Stimulated activated CD8-positive, alpha-beta memory T cell treated with anti-CD3 and anti-CD28 coated beads, Interleukin-4, amount 100 ng/mL, for 24 hours (primary cell): ENCODE measurements around the gene DLAT.
"Not testable (repeated sequence)": the region's sequence is repeated elsewhere in the genome, so short reads cannot be mapped to it uniquely, and the experiment has no call there.

Source experiments
- DNase-seq: peaks from one replicate; pipeline ENCODE4 v3.0.0-alpha.2; 2020; ENCODE audit warnings: low read depth

Gene DLAT

DNA sequence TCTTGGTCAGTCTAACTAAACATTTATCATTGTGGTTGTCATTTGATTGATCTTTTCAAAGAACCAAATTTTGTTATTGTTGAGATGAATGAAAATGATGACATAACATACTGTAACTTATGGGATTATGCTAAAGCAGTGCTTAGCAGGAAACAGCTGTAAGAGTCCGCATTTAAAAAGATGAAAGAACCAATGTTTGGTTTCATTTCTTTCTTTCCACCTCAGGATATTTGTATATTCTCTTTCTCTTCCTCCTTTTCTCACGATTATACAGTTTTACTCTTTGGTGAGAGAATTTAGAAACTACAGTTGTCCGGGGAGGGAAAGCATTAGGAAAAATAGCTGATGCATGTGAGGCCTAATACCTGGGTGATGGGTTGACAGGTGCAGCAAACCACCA, 25.5 kb downstream of the DLAT start:
- no peak for DNase-seq

DNA sequence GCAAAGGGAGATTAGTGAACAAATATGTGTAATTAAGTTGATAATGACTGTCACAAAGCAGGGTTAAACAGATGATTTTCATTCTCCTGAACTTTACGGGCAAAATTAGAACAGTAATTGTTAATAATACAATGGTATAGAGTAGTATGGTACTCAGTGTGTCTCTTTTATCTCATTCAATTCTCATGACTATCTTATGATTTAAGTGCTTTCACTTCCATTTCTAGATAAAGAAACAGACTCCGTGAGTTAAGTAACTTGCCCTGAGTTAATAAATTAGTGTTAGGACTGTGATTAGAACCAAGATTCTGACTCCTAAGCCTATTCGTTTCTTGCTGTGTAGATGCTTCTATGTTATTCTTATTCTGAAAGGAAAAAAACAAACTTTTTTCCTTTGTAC, 26.6 kb downstream of the DLAT start:
- no peak for DNase-seq

DNA sequence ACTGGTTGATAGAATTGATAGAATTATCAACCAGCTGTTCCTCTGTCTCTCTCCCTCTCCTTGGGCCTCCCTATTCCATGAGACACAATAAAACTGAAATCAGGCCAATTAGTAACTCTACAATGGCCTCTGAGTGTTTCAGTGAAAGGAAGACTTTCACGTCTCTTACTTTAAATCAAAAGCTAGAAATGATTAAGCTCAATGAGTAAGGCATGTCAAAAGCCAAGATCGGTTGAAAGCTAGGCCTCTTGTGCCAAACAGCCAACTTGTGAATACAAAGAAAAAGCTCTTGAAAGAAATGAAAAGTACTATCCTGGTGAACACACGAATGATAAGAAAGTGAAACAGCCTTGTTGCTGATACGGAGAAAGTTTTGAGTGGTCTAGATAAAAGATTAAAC, 32.0 kb downstream of the DLAT start:
- no peak for DNase-seq

DNA sequence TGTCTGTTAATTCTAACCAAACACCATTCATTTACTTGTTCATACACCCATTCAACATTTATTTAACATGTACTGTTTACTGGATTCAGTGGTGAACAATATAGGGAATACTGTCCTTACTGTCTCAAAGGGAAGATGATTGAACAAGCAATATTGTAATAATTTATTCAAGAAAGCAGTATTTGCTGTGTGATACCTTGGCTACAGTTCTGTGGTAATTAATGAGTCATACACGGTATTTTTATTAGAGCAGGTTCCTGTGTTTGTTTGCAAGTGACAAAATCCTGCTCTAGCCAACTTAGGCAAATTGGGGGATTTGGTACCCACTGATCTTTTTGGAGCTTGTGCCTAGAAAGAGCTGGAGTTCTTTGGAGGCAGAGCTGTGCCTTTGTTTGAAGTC, 32.9 kb downstream of the DLAT start:
- DNase-seq, result no peak

DNA sequence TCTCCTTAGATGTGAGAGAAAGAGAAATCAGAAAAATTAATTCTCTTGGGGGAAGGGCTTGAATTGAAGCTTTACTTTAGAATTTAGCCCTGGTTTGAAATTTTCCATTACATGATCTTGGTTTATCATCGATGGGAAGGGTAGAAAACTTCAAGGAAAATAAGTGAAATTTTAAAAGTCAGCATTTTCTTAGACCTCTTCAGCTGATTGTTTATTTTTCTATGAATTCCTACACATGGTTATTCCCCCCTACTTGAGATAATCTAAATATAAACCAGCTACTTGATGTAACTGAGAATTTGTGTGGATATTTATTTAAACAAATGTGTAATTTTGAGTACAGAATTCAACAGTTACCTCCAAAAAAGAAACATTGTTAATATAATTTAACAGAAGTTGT, 37.7 kb downstream of the DLAT start:
- DNase-seq, result no peak

DNA sequence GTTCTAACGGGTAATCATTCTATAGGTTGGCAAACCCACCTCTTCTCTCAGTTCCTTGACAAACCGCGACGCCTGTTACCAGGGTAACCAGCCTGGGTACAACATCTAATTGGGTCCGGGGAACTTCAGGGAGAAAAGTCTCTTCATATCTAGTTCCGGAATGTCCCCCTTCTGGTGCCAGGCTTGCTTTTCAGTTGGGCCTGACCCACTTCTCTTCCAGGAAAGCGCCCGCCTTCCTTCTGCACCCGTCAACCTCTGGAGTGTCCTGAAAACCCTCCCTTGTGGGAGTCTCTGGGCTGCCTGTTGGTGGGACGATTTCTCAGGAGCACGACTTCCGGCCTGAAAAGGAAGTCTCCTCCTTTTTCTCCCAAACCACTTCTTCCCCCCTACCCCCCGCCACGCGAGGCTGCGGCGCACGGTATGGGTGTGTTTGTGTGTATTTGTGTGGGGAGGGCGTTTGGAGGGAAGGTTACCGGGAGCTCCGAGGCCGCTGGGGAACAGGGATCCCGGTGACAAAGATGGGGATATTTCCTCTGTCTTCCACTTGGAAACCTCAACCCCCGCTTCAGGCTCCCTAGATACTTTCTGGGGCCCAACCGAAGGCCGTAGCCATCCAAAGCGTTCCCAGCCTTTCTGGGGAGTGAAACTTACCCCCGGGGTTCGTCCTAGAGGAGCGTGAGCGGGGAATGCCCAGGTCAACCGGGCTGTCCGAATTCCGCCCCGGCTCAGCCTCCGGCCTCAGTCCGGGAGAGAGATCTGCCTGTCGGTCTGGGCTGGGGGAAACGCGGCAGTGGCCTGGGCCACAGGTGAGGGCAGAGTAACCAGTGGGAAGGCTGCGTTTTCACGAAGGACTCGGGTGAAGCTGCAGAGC, 49.0 kb downstream of the DLAT start, which contains the start of the genes NKAPD1 and PIH1D2:
Gene NKAPD1, plus strand, starts transcription at position 359 of the 871 bp plus-strand sequence. CDS start 1,276 bp downstream, outside the sequence.
Gene PIH1D2, minus strand, starts transcription at position 77 of the 871 bp plus-strand sequence. CDS start 843 bp downstream, outside the sequence.
- DNase-seq, result peak; percentile 64

DNA sequence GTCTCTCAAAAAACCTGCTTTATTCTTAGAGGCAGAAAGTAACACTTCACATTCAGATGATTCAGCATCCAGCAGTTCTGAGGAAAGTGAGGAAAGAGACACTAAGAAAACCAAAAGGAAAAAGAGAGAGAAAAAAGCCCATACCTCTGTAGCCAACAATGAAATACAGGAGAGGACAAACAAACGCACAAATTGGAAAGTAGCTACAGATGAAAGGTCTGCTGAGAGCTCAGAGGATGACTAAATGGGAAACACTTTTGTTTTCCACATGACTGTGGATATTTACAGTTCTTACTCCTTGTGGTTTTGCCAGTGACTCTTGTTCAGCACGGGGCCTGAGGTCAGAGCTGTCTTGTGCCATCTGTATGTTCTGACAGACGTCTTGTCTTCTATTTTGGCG, 57.5 kb downstream of the DLAT start:
- no peak for DNase-seq

DNA sequence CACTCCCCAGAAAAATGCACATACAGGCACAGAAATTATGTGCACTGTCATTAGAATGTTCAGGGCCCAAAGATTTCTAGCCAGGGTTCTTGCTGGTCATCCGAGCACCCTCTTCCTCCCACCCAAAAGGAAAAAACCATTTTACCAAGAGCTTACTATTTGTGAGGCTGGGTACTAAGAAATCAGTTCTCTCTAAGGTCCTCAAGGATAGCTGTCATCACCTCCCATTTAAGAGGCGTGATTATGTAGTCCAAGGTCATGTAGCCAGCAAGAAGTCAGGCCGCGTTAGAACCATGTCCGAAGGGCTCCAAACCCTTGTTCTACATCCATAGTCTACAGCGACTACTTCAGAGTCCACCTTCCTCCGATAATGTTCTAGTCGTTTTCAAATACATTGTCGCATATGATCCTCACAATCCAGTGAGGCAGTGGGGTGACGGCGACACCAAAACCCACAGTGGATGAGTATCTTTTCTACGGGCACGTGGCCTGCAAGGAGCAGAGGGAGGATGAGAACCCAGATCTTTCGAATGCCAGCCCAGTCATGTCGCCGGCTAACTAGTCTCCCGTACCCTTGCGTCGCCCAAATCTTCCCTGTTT, 60.7 kb downstream of the DLAT start:
- peak; percentile 11 for DNase-seq

DNA sequence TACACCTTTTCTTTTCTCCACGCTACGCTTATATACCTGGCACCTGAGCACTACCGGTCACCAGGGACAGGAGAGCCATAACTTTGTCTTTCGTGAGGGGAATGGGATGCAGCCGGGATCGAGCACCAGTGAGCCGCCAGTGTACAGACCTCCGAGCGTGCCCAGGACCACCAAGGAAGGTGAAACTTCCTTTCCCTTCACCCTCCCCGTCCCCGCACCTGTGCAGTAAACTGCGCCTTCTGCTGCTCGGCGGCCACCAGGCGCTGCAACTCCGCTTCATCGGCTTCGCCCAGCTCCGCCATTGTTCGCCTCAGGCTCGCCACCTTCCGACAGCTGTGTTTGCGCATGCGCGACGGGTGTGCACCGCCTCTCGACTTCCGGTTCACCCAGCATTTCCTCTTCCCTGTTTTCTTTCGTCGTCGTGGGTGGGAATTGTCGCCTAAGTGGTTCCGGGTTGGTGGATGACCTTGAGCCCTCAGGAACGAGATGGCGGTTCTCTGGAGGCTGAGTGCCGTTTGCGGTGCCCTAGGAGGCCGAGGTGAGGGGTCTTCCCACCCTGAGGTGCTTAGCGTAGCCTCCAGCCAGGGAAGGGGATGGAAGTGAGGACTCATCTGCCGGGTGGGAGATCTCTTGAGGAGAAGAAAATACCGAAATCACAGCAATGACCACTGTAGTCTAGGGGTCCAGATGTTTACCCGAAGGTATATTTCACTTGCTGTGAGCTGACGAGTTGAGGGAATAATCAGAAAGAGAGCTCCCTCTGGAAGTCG, 61.4 kb downstream of the DLAT start, which contains the start of the genes SDHD and TIMM8B:
Gene SDHD, plus strand, starts transcription at position 452 of the 770 bp plus-strand sequence. Its CDS starts 35 bp downstream, at position 487.
Gene TIMM8B, minus strand, starts transcription at position 335 of the 770 bp plus-strand sequence. Its CDS starts 33 bp downstream, at position 302.
- peak; percentile 90 for DNase-seq

DNA sequence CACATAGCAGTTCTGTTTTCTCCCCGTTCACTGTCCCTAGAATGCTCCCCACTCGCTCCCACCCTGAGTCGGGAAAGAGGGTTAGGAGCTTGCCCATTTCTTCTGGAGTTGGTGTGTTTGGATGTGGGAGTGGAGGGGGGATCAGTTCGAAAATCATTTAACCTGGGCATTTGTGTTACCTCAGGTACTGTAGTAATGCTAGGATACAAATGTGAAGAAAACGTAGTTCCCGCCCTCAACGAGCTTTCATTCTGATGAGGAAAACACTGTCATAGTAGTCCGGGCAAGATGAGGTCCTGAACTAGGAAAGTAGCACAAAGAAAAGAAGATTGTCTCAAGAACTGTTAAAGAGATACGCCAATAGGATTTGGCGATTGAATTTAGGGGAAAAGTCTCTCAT, 62.0 kb downstream of the DLAT start:
- no peak for DNase-seq

DNA sequence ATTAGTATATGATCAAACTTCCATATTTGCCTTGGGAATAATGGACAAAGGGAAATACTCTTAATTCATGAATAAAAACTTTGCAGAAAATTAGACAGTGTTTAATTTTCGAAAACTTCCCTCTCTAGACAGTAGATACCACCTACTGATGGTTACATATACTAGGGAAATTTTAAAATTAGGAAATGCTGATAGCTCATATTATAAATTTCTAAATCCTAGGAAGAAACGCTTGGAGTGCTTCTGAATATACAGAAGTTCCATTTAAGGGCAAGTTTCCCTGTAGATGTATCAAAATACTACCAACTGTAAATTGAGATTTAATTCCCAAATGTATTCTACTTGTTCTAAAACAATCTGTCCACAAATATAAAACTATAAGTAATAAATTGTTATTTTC, 70.1 kb downstream of the DLAT start:
- not testable (repeated sequence) for DNase-seq

DNA sequence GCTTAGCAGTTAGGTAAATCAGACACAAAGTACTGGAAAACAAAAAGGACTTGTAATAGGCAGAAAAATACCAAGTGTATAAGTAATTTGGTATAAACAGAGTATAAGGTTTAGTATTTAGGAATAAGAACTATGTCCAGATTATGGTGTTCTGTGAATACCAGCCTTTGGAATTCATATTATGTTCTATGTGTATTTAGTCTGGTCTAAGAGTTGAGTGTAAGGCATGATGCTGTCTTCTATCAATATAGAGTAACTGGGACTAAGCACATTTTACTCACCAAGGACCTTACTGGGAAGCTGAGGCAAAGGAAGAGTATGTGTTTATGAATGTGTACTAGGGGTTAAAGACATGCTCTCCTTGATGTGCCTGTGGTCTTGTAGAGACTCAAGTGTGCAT, 71.0 kb downstream of the DLAT start:
- no peak for DNase-seq

DNA sequence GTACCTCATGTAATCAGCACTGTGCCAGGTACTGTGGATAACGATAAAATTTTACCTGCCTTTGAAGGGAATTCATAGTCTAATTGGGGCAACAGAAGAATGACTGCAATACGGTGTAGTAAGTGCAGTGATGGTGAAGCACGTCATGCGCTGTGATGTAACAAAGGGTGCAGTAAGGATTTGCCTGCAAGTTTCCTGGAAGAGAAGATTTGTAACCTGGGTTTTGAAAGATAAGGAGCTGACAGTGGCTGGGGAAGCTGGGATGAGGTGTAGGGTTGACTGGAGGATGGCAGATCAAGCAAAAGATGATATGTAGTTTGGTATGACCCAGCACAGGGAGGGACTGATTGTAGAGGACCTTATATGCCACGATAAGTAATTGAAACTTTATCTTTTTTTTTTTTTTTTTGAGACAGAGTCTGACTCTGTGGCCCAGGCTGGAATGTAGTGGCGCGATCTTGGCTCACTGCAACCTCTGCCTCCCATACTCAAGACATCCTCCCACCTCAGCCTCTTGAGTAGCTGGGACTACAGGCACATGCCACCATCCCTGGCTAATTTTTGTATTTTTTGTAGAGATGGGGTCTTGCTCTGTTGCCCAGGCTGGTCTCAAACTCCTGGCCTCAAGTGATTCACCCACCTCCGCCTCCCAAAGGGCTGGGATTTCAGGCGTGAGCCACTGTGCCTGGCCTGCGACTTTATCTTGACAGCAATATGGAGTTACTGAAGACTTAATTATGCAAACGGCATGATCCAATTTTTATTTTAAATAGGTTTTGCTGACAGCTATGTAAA, 72.7 kb downstream of the DLAT start:
- DNase-seq, result no peak

DNA sequence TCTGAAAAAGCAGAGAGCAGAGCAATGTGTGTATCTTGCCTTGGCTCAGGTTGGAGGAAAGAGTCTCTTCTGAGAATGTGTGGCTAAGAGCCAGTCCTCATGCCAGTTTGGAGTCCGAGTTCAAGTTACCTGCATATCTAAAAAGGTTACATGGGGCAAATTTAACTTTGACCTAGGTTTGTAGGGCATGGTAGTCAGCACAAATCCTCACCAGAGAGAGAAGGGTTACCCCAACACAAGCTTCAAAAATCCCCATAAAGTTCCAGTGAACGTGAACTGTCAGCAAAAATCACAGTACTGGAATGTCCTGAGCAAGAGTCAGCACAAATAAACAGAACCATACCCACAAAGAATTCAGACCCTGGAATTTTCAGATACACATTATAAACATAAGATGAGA, 75.3 kb downstream of the DLAT start:
- no peak for DNase-seq

DNA sequence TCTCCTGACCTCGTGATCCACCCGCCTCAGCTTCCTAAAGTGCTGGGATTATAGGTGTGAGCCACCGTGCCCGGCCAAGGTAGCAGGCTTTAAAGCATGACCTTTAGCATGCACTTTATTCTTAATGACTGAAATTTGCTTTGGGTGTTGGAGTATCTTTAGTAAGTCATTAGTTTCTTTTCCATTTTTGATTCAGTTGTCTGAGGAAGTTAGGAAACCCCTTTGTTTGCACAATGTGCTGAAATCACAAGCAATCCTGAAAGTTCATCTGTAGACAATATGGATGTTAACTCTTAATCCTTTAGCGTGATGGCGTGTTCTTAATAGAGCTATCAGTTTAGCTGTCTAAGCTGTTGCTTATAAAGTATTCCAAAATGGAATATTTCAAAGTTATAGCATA, 78.2 kb downstream of the DLAT start:
- no peak for DNase-seq

DNA sequence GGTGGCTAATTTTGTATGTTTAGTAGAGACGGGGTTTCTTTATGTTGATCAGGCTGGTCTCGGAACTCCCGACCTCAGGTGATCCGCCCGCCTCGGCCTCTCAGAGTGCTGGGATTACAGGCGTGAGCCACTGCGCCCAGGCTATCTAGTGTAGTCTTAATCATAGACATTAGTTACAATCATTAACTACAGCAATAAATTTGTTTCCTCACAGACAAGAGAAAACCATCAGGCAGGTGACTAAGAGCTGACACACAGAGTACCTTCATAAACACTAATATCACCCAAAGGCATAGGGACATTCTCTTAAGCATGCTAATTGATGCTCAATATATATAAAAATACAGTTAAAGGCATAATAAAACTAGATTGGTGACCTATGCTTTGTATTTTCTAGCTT, 80.9 kb downstream of the DLAT start:
- DNase-seq, result no peak
